Cerebellar nuclear complex (tissue), 1 donor: ENCODE data around the gene FAM241A.

ENCODE experiments used
- DNase-seq, 2 experiments: peaks; one replicate each; lab custom pipeline; 2025; lab: John Stamatoyannopoulos, UW

FAM241A gene

GRCh38 chr4:112214390-112215264 is 69.4 kb downstream of the FAM241A start:
- DNase-seq = no peak

GRCh38 chr4:112219826-112220366 is 74.6 kb downstream of the FAM241A start:
- no peak for DNase-seq

- no peak for DNase-seq
Measured at GRCh38 chr4:112222219-112222955, 77.1 kb downstream of the FAM241A start.

- no peak for DNase-seq
Measured at GRCh38 chr4:112225157-112225556, 79.9 kb downstream of the FAM241A start.

GRCh38 chr4:112230879-112231778 is 85.9 kb downstream of the FAM241A start:
- DNase-seq = peak; percentile 83 to 94

GRCh38 chr4:112231779-112232713 is 86.8 kb downstream of the FAM241A start, which contains the start of gene AP1AR:
AP1AR (plus strand) TSS chr4:112231787; CDS start chr4:112232092, 305 bp downstream.
- DNase-seq = no peak

GRCh38 chr4:112234952-112235609 is 89.8 kb downstream of the FAM241A start:
- DNase-seq = no peak

- DNase-seq = no peak
Measured at GRCh38 chr4:112236040-112236439, 90.8 kb downstream of the FAM241A start.

- DNase-seq = no peak
Measured at GRCh38 chr4:112238833-112239232, 93.6 kb downstream of the FAM241A start.
